CD4-positive, alpha-beta T cell treated with Interleukin-10 for 1 hour (primary cell): Measurements from ENCODE around the gene DSC1.
"Not testable (repeated sequence)": the region's sequence is repeated elsewhere in the genome, so short reads cannot be mapped to it uniquely, and the experiment has no call there.

ENCODE experiments used
- DNase-seq: peaks from one replicate; pipeline ENCODE4 v3.0.0-alpha.2; 2020

Gene DSC1

GRCh38 chr18:31162825-31163435 is at the start of gene DSC1:
TSS of gene DSC1 (minus strand) at chr18:31162856. CDS start at chr18:31162594, 262 bp downstream.
- DNase-seq: peak; percentile 11

GRCh38 chr18:31211047-31211446 is 48.4 kb upstream of the DSC1 start:
- DNase-seq: no peak

GRCh38 chr18:31209041-31209440 is 46.4 kb upstream of the DSC1 start:
- DNase-seq: no peak

- DNase-seq: no peak
Measured at GRCh38 chr18:31207391-31207790, 44.7 kb upstream of the DSC1 start.

- no peak for DNase-seq
Measured at GRCh38 chr18:31206787-31207381, 44.2 kb upstream of the DSC1 start.

GRCh38 chr18:31206071-31206470 is 43.4 kb upstream of the DSC1 start:
- DNase-seq: no peak

GRCh38 chr18:31205273-31205672 is 42.6 kb upstream of the DSC1 start:
- no peak for DNase-seq

GRCh38 chr18:31204833-31205232 is 42.2 kb upstream of the DSC1 start:
- DNase-seq: no peak

- DNase-seq: no peak
Measured at GRCh38 chr18:31204166-31204565, 41.5 kb upstream of the DSC1 start.

- DNase-seq: no peak
Measured at GRCh38 chr18:31203794-31204148, 41.1 kb upstream of the DSC1 start.

- DNase-seq: no peak
Measured at GRCh38 chr18:31203096-31203793, 40.6 kb upstream of the DSC1 start.

- no peak for DNase-seq
Measured at GRCh38 chr18:31199190-31199769, 36.6 kb upstream of the DSC1 start.

GRCh38 chr18:31197676-31198075 is 35.0 kb upstream of the DSC1 start:
- DNase-seq: no peak

GRCh38 chr18:31195063-31195462 is 32.4 kb upstream of the DSC1 start:
- DNase-seq: no peak

- no peak for DNase-seq
Measured at GRCh38 chr18:31192086-31192776, 29.6 kb upstream of the DSC1 start.

GRCh38 chr18:31190919-31191318 is 28.3 kb upstream of the DSC1 start:
- DNase-seq: no peak

GRCh38 chr18:31189757-31190156 is 27.1 kb upstream of the DSC1 start:
- DNase-seq: no peak

GRCh38 chr18:31185186-31185950 is 22.7 kb upstream of the DSC1 start:
- DNase-seq: no peak

GRCh38 chr18:31183302-31183701 is 20.6 kb upstream of the DSC1 start:
- DNase-seq: no peak

- not testable (repeated sequence) for DNase-seq
Measured at GRCh38 chr18:31177369-31177768, 14.7 kb upstream of the DSC1 start.

GRCh38 chr18:31176531-31176930 is 13.9 kb upstream of the DSC1 start:
- DNase-seq: no peak

GRCh38 chr18:31171144-31171839 is 8.6 kb upstream of the DSC1 start:
- DNase-seq: no peak
